ENCODE results near the gene PRSS8.

GRCh38 chr16:31148896-31149295 is 13.4 kb upstream of the PRSS8 start:
- TF ChIP-seq CTCF (IDR thresholded peaks at IDR 0.05; ENCODE audit: borderline replicate concordance, extremely low read depth, low read length, poor library complexity, severe bottlenecking) (no peak), EZH2 (IDR thresholded peaks at IDR 0.05; ENCODE audit: borderline replicate concordance, low read depth, low read length, severe bottlenecking) (no peak)
